HUES48 (cell line): ENCODE data around the gene RAPGEF1.
"Not testable (repeated sequence)": the region's sequence is repeated elsewhere in the genome, so short reads cannot be mapped to it uniquely, and the experiment has no call there.

Experiments
- H3K27ac ChIP-seq: one replicate; pipeline ENCODE4 v1.7.0; 2013; ENCODE audit warnings: low read depth, low read length, inconsistent platforms
- H3K27me3 ChIP-seq: 2 replicates; pipeline ENCODE4 v1.6.1; 2013; ENCODE audit warnings: mild to moderate bottlenecking, low read length; ENCODE audit not compliant: control insufficient read depth, insufficient read depth
- H3K36me3 ChIP-seq: 2 replicates; pipeline ENCODE4 v1.6.1; 2013; ENCODE audit warnings: low read length; ENCODE audit not compliant: control insufficient read depth, insufficient read depth
- H3K4me1 ChIP-seq: 2 replicates; pipeline ENCODE4 v1.6.1; 2013; ENCODE audit warnings: mild to moderate bottlenecking, low read length; ENCODE audit not compliant: control insufficient read depth, insufficient read depth
- H3K4me3 ChIP-seq: 2 replicates; pipeline ENCODE4 v1.5.1; 2013; ENCODE audit warnings: mild to moderate bottlenecking, low read depth, low read length
- H3K9ac ChIP-seq: 2 replicates; pipeline ENCODE4 v1.6.1; 2013; ENCODE audit warnings: mild to moderate bottlenecking, low read depth, low read length, moderate library complexity
- H3K9me3 ChIP-seq: 2 replicates; pipeline ENCODE4 v1.6.1; 2013; ENCODE audit warnings: low read length; ENCODE audit not compliant: control insufficient read depth, insufficient read depth

The RAPGEF1 gene

GRCh38 chr9:131668057-131668438 lies 71.8 kb downstream of the RAPGEF1 start:
- Histone ChIP-seq H3K36me3 (0 out of 2 replicates have a peak, but pooled peaks cover 3% of the 10 kb centered on the region), H3K9me3 (no peaks in the 10 kb centered on the region), H3K27me3 (no peaks in the 10 kb centered on the region), H3K4me3 (no peak overlapping the region), H3K27ac (no peak overlapping the region), H3K9ac (no peak overlapping the region), H3K4me1 (peaks cover 28% of the 10 kb centered on the region)

DNA sequence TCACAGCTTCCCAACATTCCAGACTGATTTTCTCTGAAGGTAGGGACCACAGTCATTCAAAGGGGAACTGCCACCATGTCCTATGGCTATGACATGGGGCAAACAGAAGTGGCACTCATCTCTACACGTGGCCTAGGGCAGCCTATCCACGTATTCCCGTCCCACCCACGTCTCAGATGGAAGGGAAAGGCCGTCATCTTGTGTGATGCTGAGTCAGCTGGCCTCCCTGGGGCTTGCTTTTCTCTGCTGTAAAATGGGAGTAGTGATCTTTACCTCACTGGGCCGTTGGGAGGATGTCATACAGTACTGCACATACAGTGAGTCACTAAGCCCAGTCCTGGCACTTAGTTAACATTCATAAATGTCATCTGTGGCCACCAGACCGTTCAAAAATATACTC lies 72.3 kb downstream of the RAPGEF1 start:
- Histone ChIP-seq H3K27ac (no peak overlapping the region), H3K4me1 (peaks cover 28% of the 10 kb centered on the region)

GRCh38 chr9:131666774-131667173 lies 73.1 kb downstream of the RAPGEF1 start:
- no peaks in the 10 kb centered on the region for H3K9me3 ChIP-seq
- 0 out of 2 replicates have a peak, but pooled peaks cover 3% of the 10 kb centered on the region for H3K36me3 ChIP-seq
- no peak overlapping the region for H3K4me3 ChIP-seq
- H3K27ac ChIP-seq: no peak overlapping the region
- H3K4me1 ChIP-seq: peaks cover 34% of the 10 kb centered on the region
- no peak overlapping the region for H3K9ac ChIP-seq
- H3K27me3 ChIP-seq: no peaks in the 10 kb centered on the region

More for the DNA sequence above, 72.3 kb downstream of the RAPGEF1 start:
- Histone ChIP-seq H3K36me3 (0 out of 2 replicates have a peak, but pooled peaks cover 3% of the 10 kb centered on the region), H3K9me3 (no peaks in the 10 kb centered on the region), H3K4me3 (no peak overlapping the region), H3K9ac (no peak overlapping the region), H3K27me3 (no peaks in the 10 kb centered on the region)

DNA sequence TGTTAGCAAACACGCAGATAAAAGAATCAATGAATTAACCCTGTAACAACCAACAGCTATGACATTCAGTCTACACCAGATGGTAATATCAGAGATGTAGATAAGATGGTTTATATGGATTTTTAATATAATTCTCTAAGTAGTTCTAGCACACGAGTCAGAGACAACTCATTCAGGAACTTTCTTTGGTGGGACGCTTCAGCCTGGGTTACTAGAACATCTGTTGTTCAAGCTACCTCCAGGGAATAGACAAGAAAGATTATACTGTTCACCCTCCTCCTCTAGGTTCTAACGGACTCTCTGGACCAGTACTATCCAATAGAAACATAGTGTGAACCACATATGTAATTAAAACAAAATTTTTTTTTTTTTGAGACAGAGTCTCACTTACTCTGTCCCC lies 73.8 kb downstream of the RAPGEF1 start:
- Histone ChIP-seq H3K36me3 (0 out of 2 replicates have a peak, but pooled peaks cover 3% of the 10 kb centered on the region), H3K9me3 (no peaks in the 10 kb centered on the region), H3K27me3 (no peaks in the 10 kb centered on the region), H3K4me1 (peaks cover 39% of the 10 kb centered on the region), H3K27ac (no peak overlapping the region), H3K9ac (no peak overlapping the region), H3K4me3 (no peak overlapping the region)

DNA sequence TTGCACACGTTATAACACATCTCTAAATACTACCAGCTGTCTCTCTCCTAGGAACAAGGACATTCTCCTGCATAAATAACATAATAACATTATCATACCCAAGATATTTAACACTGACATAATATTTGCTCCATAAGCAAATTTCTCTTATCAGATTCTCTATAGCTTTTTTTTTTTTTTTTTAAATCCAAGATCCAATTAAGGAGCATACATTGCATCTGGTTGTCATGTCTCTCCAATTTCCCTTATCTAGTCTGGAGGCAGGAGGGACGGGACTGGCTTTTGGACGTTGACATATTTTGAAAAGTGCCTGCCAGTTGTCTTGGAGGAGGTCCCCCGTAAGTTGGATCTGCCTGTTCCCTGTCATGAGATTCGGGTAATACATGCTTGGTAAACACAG lies 76.6 kb downstream of the RAPGEF1 start:
- H3K4me3 ChIP-seq: no peak overlapping the region
- H3K9ac ChIP-seq: no peak overlapping the region
- 0 out of 2 replicates have a peak, but pooled peaks cover 3% of the 10 kb centered on the region for H3K36me3 ChIP-seq
- no peak overlapping the region for H3K27ac ChIP-seq
- H3K4me1 ChIP-seq: peaks cover 37% of the 10 kb centered on the region
- H3K9me3 ChIP-seq: no peaks in the 10 kb centered on the region
- H3K27me3 ChIP-seq: no peaks in the 10 kb centered on the region

- not testable (repeated sequence) for H3K9me3 ChIP-seq, H3K9ac ChIP-seq, H3K27ac ChIP-seq, H3K27me3 ChIP-seq, H3K4me3 ChIP-seq, H3K36me3 ChIP-seq
- H3K4me1 ChIP-seq: peaks cover 41% of the 10 kb centered on the region
Observed at GRCh38 chr9:131662289-131662621, 77.6 kb downstream of the RAPGEF1 start.

- Histone ChIP-seq H3K27me3 (no peaks in the 10 kb centered on the region), H3K9me3 (no peaks in the 10 kb centered on the region), H3K9ac (no peak overlapping the region), H3K4me1 (peaks cover 41% of the 10 kb centered on the region), H3K4me3 (no peak overlapping the region), H3K27ac (peak overlapping the region; percentile 77), H3K36me3 (0 out of 2 replicates have a peak, but pooled peaks cover 3% of the 10 kb centered on the region)
Observed at GRCh38 chr9:131661568-131662288, 78.1 kb downstream of the RAPGEF1 start.

GRCh38 chr9:131660466-131661405 lies 79.1 kb downstream of the RAPGEF1 start:
- H3K4me3 ChIP-seq: no peak overlapping the region; the same call in 1 of the 2 replicates
- H3K27ac ChIP-seq: peak overlapping the region; percentile 77
- peaks cover 41% of the 10 kb centered on the region for H3K4me1 ChIP-seq
- no peaks in the 10 kb centered on the region for H3K9me3 ChIP-seq
- 0 out of 2 replicates have a peak, but pooled peaks cover 3% of the 10 kb centered on the region for H3K36me3 ChIP-seq
- no peak overlapping the region for H3K9ac ChIP-seq
- H3K27me3 ChIP-seq: no peaks in the 10 kb centered on the region

GRCh38 chr9:131658377-131659129 lies 81.3 kb downstream of the RAPGEF1 start:
- H3K9me3 ChIP-seq: no peaks in the 10 kb centered on the region
- no peak overlapping the region for H3K9ac ChIP-seq
- peaks cover 47% of the 10 kb centered on the region for H3K4me1 ChIP-seq
- no peak overlapping the region for H3K27ac ChIP-seq
- H3K4me3 ChIP-seq: no peak overlapping the region
- H3K27me3 ChIP-seq: no peaks in the 10 kb centered on the region
- H3K36me3 ChIP-seq: no peaks in the 10 kb centered on the region

DNA sequence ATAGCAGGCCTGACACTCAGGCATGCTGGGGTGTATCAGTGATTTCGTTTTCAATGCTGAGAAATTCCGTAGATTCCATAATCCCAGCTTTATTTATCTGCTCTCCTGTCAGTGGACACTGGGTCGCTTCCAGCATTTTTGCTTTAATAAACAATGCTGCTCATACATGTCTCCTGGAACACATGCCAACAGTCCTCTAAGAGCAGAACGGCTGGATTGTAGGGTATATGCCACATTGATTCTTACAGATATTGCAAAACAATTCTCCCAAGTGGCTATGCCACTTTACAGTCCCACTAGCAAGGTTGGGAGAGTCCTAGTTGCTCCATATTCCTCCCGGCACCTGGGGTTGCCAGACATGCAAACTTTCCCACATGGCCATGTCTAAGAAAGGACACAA lies 81.9 kb downstream of the RAPGEF1 start:
- H3K27ac ChIP-seq: no peak overlapping the region
- peaks cover 47% of the 10 kb centered on the region for H3K4me1 ChIP-seq
- no peak overlapping the region for H3K9ac ChIP-seq
- H3K36me3 ChIP-seq: no peaks in the 10 kb centered on the region
- no peaks in the 10 kb centered on the region for H3K27me3 ChIP-seq
- no peak overlapping the region for H3K4me3 ChIP-seq
- H3K9me3 ChIP-seq: no peaks in the 10 kb centered on the region
